Esophagus squamous epithelium (tissue), 4 donors: ENCODE results near the gene SMYD1.

Source experiments
- CTCF ChIP-seq, 6 experiments: fragments of 450-650 bp in 4 of 6; fragments of 200-600 bp in 2 of 6; sonication (generic) in 2 of 6; IDR thresholded peaks; one replicate each; pipeline ENCODE4 v1.5.1; 2016 to 2019; ENCODE audit warnings: antibody characterized with exemption in 6 of 6, mild to moderate bottlenecking in 4 of 6, moderate library complexity in 4 of 6
- POLR2A ChIP-seq, 4 donors: fragments of 450-650 bp; IDR thresholded peaks; one replicate each; pipeline ENCODE4 v1.6.1; 2017; ENCODE audit warnings: antibody characterized with exemption in 4 of 4, mild to moderate bottlenecking in 4 of 4, moderate library complexity in 3 of 4

- TF ChIP-seq CTCF (IDR thresholded peaks at IDR 0.05) (no peak), POLR2A (IDR thresholded peaks at IDR 0.05) (no peak)
Measured at GRCh38 chr2:88060907-88061275, 6.7 kb upstream of the SMYD1 start.
